SKM-1 (cell line): ENCODE results near the gene ACCSL.

Experiments
- DNase-seq: peaks from one replicate; lab custom pipeline; 2025; ENCODE audit not compliant: unreplicated experiment; lab: John Stamatoyannopoulos, UW

The ACCSL gene

GRCh38 chr11:44047931-44048431, at the start of gene ACCSL:
TSS of gene ACCSL (plus strand) at chr11:44047981. CDS start at chr11:44048037, 56 bp downstream.
- no peak for DNase-seq

GRCh38 chr11:43998308-43998707, 49.5 kb upstream of the ACCSL start:
- DNase-seq = no peak

- no peak for DNase-seq
These were observed 47.0 kb upstream of the ACCSL start for GRCh38 chr11:44000731-44001130.

- DNase-seq = no peak
These were observed 45.3 kb upstream of the ACCSL start for GRCh38 chr11:44002191-44003093.

GRCh38 chr11:44003736-44004451, 43.9 kb upstream of the ACCSL start:
- no peak for DNase-seq

GRCh38 chr11:44004452-44005062, 43.2 kb upstream of the ACCSL start:
- no peak for DNase-seq

- DNase-seq = no peak
These were observed 42.6 kb upstream of the ACCSL start for GRCh38 chr11:44005063-44005701.

GRCh38 chr11:44005956-44006355, 41.8 kb upstream of the ACCSL start:
- no peak for DNase-seq

- DNase-seq = no peak
These were observed 40.8 kb upstream of the ACCSL start for GRCh38 chr11:44006917-44007361.

GRCh38 chr11:44007481-44008087, 40.2 kb upstream of the ACCSL start:
- no peak for DNase-seq

- DNase-seq = no peak
These were observed 39.7 kb upstream of the ACCSL start for GRCh38 chr11:44008088-44008501.

GRCh38 chr11:44008698-44009097, 39.1 kb upstream of the ACCSL start:
- no peak for DNase-seq

GRCh38 chr11:44010789-44011251, 37.0 kb upstream of the ACCSL start:
- no peak for DNase-seq

- DNase-seq = no peak
These were observed 36.0 kb upstream of the ACCSL start for GRCh38 chr11:44011797-44012196.

GRCh38 chr11:44014968-44015623, 32.7 kb upstream of the ACCSL start:
- no peak for DNase-seq

GRCh38 chr11:44015624-44016007, 32.2 kb upstream of the ACCSL start:
- DNase-seq = no peak

- no peak for DNase-seq
These were observed 31.6 kb upstream of the ACCSL start for GRCh38 chr11:44016131-44016530.

- DNase-seq = no peak
These were observed 31.0 kb upstream of the ACCSL start for GRCh38 chr11:44016546-44017442.
